GM23248 (cell line): Measurements from ENCODE around the gene ERBB4. TPM values are rescaled to one million over a fixed set of nuclear protein-coding genes. Genes with fewer than 3 reads are reported as not detected.

ENCODE experiments used
- DNase-seq: peaks from one replicate; pipeline ENCODE4 v3.0.0-alpha.2; 2015
- H2AFZ ChIP-seq: fragments of 200-600 bp; sonication (generic); 2 replicates; pipeline ENCODE4 v1.6.1; 2016; ENCODE audit warnings: antibody characterized with exemption
- H3F3A ChIP-seq: fragments of 200-600 bp; sonication (generic); 2 replicates; pipeline ENCODE4 v1.6.1; 2016; ENCODE audit warnings: mild to moderate bottlenecking, antibody characterized with exemption, mixed run types; ENCODE audit not compliant: insufficient read depth
- H3K27ac ChIP-seq: fragments of 200-600 bp; sonication (generic); 2 replicates; pipeline ENCODE4 v1.5.1; 2016; ENCODE audit warnings: mild to moderate bottlenecking
- H3K27me3 ChIP-seq: fragments of 200-600 bp; sonication (generic); replicated peaks from 2 replicates; pipeline ENCODE4 v1.6.1; 2016; ENCODE audit warnings: mild to moderate bottlenecking; ENCODE audit not compliant: insufficient read depth
- H3K36me3 ChIP-seq: fragments of 200-600 bp; sonication (generic); 2 replicates; pipeline ENCODE4 v1.6.1; 2016; ENCODE audit warnings: low read depth, mild to moderate bottlenecking
- H3K4me1 ChIP-seq: fragments of 200-600 bp; sonication (generic); 2 replicates; pipeline ENCODE4 v1.6.1; 2016; ENCODE audit warnings: mild to moderate bottlenecking; ENCODE audit not compliant: insufficient read depth
- H3K4me2 ChIP-seq: fragments of 200-600 bp; sonication (generic); one replicate; pipeline ENCODE4 v1.6.1; 2016; ENCODE audit warnings: mild to moderate bottlenecking; ENCODE audit not compliant: unreplicated experiment
- H3K4me3 ChIP-seq: fragments of 200-600 bp; sonication (generic); 2 replicates; pipeline ENCODE4 v1.5.1; 2016; ENCODE audit warnings: mild to moderate bottlenecking
- H3K79me2 ChIP-seq: fragments of 200-600 bp; sonication (generic); 2 replicates; pipeline ENCODE4 v1.6.1; 2016; ENCODE audit warnings: mild to moderate bottlenecking; ENCODE audit not compliant: insufficient read depth
- H3K9ac ChIP-seq: fragments of 200-600 bp; sonication (generic); 2 replicates; pipeline ENCODE4 v1.6.1; 2016; ENCODE audit warnings: mild to moderate bottlenecking
- H3K9me2 ChIP-seq: fragments of 200-600 bp; sonication (generic); 2 replicates; pipeline ENCODE4 v1.6.1; 2016; ENCODE audit warnings: mixed run types, mild to moderate bottlenecking, moderate library complexity; ENCODE audit not compliant: insufficient read depth
- H3K9me3 ChIP-seq: fragments of 200-600 bp; sonication (generic); one replicate; pipeline ENCODE4 v1.6.1; 2017; ENCODE audit warnings: low read depth
- H4K20me1 ChIP-seq: fragments of 200-600 bp; sonication (generic); 2 replicates; pipeline ENCODE4 v1.6.0; 2016; ENCODE audit not compliant: insufficient read depth
- EZH2 ChIP-seq: fragments of 200-600 bp; sonication (generic); IDR thresholded peaks from 2 replicates; pipeline ENCODE4 v1.6.1; 2018; ENCODE audit warnings: antibody characterized with exemption, mild to moderate bottlenecking; ENCODE audit not compliant: insufficient read depth, poor library complexity, severe bottlenecking
- EZH2phosphoT487 ChIP-seq: fragments of 200-600 bp; sonication (generic); IDR thresholded peaks from 2 replicates; pipeline ENCODE4 v1.6.1; 2018; ENCODE audit warnings: antibody characterized with exemption, moderate library complexity, mild to moderate bottlenecking, low read depth; ENCODE audit not compliant: insufficient read depth
- WGBS, 2 experiments: methylation state at CpG; one replicate each; pipeline ENCODE4 v1.1.6; 2015 to 2017; ENCODE audit warnings: low lambda C conversion rate in 2 of 2, low coverage in 1 of 2; ENCODE audit errors: missing lambda C conversion rate in 2 of 2; 5-methylcytosine and 5-hydroxymethylcytosine counted together
- in situ Hi-C: fragments of 300-500 bp; cut with MboI; formaldehyde crosslinking; loops from 2 replicates; pipeline ENCODE4 v1.15.0; 2020
- polyA plus RNA-seq: library from polyadenylated mRNA; unstranded; fragments of >200 nt; fragmentation: Nextera tagmentation; extraction: Ambion mirVana; gene quantifications from 2 replicates; pipeline ENCODE4 v1.2.1, GENCODE V29; 2016
- total RNA-seq: library from RNA; depleted of rRNA; stranded (reverse); fragments of >200 nt; shearing (Covaris generic); gene quantifications from 2 replicates; pipeline ENCODE4 v1.2.3, GENCODE V29; 2014

Gene ERBB4
- total and polyA plus RNA-seq, 2 experiments from 2014 or later = not detected

GRCh38 chr2:211397764-211398163, 1140.8 kb downstream of the ERBB4 start:
- Histone ChIP-seq H3K27me3 (no peaks in the 10 kb centered on the region), H3K9me2 (no peaks in the 10 kb centered on the region), H3K4me2 (no peak overlapping the region), H3K4me3 (no peak overlapping the region), H3K79me2 (no peaks in the 10 kb centered on the region), H3K36me3 (no peaks in the 10 kb centered on the region), H3K27ac (no peak overlapping the region), H4K20me1 (no peaks in the 10 kb centered on the region), H2AFZ (no peak overlapping the region), H3K9me3 (no peaks in the 10 kb centered on the region), H3K9ac (no peak overlapping the region), H3F3A (no peaks in the 10 kb centered on the region), H3K4me1 (no peaks in the 10 kb centered on the region)
- DNase-seq = no peak
- no peak for TF ChIP-seq EZH2phosphoT487
- TF ChIP-seq EZH2 = no peak
- in situ Hi-C loops = no loop called here
- WGBS, 2 experiments = 4 to 14% methylated on average over 2 of the region's 2 CpGs

DNA sequence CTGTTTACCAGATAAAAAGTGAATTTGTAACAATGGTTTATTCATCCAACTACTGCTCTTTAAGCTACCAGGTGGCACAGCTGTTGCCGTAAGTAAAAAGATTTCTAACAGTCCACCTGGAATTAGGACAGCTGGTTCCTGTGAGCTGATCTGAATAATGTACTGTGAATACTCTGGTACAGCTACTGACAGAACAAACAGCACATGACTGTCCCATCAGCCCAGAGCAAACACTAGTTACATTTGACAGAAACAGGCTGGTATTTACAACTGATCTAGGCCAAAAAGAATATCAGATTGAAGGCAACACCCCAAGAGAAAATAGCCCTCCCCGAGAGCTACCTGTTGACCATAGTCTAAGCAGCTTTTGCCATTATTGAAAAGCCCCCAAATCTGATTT, 1141.8 kb downstream of the ERBB4 start:
- in situ Hi-C loops = no loop called here
- no peaks in the 10 kb centered on the region for H3K9me2 ChIP-seq
- no peak overlapping the region for H2AFZ ChIP-seq
- H3K36me3 ChIP-seq = no peaks in the 10 kb centered on the region
- H3K79me2 ChIP-seq = no peaks in the 10 kb centered on the region
- DNase-seq = no peak
- H3K27ac ChIP-seq = no peak overlapping the region
- no peak overlapping the region for H3K9ac ChIP-seq
- H3K4me1 ChIP-seq = no peaks in the 10 kb centered on the region
- no peak overlapping the region for H3K4me3 ChIP-seq
- no peaks in the 10 kb centered on the region for H3K9me3 ChIP-seq
- WGBS, 2 experiments = 18 to 40% methylated on average over 2 of the region's 2 CpGs
- no peak overlapping the region for H3K4me2 ChIP-seq
- no peaks in the 10 kb centered on the region for H3K27me3 ChIP-seq
- H4K20me1 ChIP-seq = no peaks in the 10 kb centered on the region
- no peaks in the 10 kb centered on the region for H3F3A ChIP-seq
- no peak for TF ChIP-seq EZH2
- TF ChIP-seq EZH2phosphoT487 = no peak

- in situ Hi-C loops = no loop called here
- Histone ChIP-seq H3K9me2 (no peaks in the 10 kb centered on the region), H4K20me1 (no peaks in the 10 kb centered on the region), H3K9me3 (no peaks in the 10 kb centered on the region), H3K27ac (no peak overlapping the region), H3K36me3 (no peaks in the 10 kb centered on the region), H3K79me2 (no peaks in the 10 kb centered on the region), H3K27me3 (no peaks in the 10 kb centered on the region), H2AFZ (no peak overlapping the region), H3F3A (no peaks in the 10 kb centered on the region), H3K4me3 (no peak overlapping the region), H3K4me2 (no peak overlapping the region), H3K4me1 (no peaks in the 10 kb centered on the region), H3K9ac (no peak overlapping the region)
- 15 to 16% methylated on average over 3 of the region's 3 CpGs for WGBS, 2 experiments
- TF ChIP-seq EZH2 (no peak), EZH2phosphoT487 (no peak)
- no peak for DNase-seq
Observed at GRCh38 chr2:211391189-211391567, 1147.4 kb downstream of the ERBB4 start.

GRCh38 chr2:211390536-211391188, 1147.9 kb downstream of the ERBB4 start:
- no peaks in the 10 kb centered on the region for H3K27me3 ChIP-seq
- 13 to 17% methylated on average over 5 of the region's 5 CpGs for WGBS, 2 experiments

More at GRCh38 chr2:211390536-211391188, 1147.9 kb downstream of the ERBB4 start:
- DNase-seq = no peak
- no peak overlapping the region for H2AFZ ChIP-seq
- no peaks in the 10 kb centered on the region for H4K20me1 ChIP-seq
- no peak for TF ChIP-seq EZH2phosphoT487
- TF ChIP-seq EZH2 = no peak
- H3K36me3 ChIP-seq = no peaks in the 10 kb centered on the region
- H3F3A ChIP-seq = no peaks in the 10 kb centered on the region
- H3K9me3 ChIP-seq = no peaks in the 10 kb centered on the region
- H3K9me2 ChIP-seq = no peaks in the 10 kb centered on the region
- no peak overlapping the region for H3K27ac ChIP-seq
- H3K9ac ChIP-seq = no peak overlapping the region
- in situ Hi-C loops = no loop called here
- no peaks in the 10 kb centered on the region for H3K4me1 ChIP-seq
- H3K79me2 ChIP-seq = no peaks in the 10 kb centered on the region
- no peak overlapping the region for H3K4me2 ChIP-seq
- no peak overlapping the region for H3K4me3 ChIP-seq
